ENCODE results near the gene PYGL.

Gene PYGL

GRCh38 chr14:50931559-50931958, 12.7 kb downstream of the PYGL start:
- Histone ChIP-seq H3K4me3 (ENCODE audit: low read depth, low read length) (no peak overlapping the region), H3K9me3 (no peaks in the 10 kb centered on the region), H3K36me3 (no peaks in the 10 kb centered on the region), H3K4me1 (peaks cover 11% of the 10 kb centered on the region), H3K27me3 (no peaks in the 10 kb centered on the region)
- DNase-seq, result no peak
- TF ChIP-seq, protein P1, sequence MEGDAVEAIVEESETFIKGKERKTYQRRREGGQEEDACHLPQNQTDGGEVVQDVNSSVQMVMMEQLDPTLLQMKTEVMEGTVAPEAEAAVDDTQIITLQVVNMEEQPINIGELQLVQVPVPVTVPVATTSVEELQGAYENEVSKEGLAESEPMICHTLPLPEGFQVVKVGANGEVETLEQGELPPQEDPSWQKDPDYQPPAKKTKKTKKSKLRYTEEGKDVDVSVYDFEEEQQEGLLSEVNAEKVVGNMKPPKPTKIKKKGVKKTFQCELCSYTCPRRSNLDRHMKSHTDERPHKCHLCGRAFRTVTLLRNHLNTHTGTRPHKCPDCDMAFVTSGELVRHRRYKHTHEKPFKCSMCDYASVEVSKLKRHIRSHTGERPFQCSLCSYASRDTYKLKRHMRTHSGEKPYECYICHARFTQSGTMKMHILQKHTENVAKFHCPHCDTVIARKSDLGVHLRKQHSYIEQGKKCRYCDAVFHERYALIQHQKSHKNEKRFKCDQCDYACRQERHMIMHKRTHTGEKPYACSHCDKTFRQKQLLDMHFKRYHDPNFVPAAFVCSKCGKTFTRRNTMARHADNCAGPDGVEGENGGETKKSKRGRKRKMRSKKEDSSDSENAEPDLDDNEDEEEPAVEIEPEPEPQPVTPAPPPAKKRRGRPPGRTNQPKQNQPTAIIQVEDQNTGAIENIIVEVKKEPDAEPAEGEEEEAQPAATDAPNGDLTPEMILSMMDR (IDR thresholded peaks at IDR 0.05; ENCODE audit: low read depth, low read length), result no peak

- H3K9me3 ChIP-seq, result no peaks in the 10 kb centered on the region
- peaks cover 11% of the 10 kb centered on the region for H3K4me1 ChIP-seq
- TF ChIP-seq, protein P1 (IDR thresholded peaks at IDR 0.05; ENCODE audit: low read depth, low read length), result no peak
- H3K36me3 ChIP-seq, result no peaks in the 10 kb centered on the region
- no peaks in the 10 kb centered on the region for H3K27me3 ChIP-seq
- H3K4me3 ChIP-seq (ENCODE audit: low read depth, low read length), result no peak overlapping the region
- no peak for DNase-seq
Observed at GRCh38 chr14:50929506-50929905, 14.8 kb downstream of the PYGL start.

- DNase-seq, result no peak
- TF ChIP-seq, protein P1 (IDR thresholded peaks at IDR 0.05; ENCODE audit: low read depth, low read length), result no peak
- H3K4me1 ChIP-seq, result peaks cover 11% of the 10 kb centered on the region
- H3K4me3 ChIP-seq (ENCODE audit: low read depth, low read length), result no peak overlapping the region
- H3K36me3 ChIP-seq, result no peaks in the 10 kb centered on the region
- no peaks in the 10 kb centered on the region for H3K27me3 ChIP-seq
- no peaks in the 10 kb centered on the region for H3K9me3 ChIP-seq
Observed at GRCh38 chr14:50928002-50928635, 16.2 kb downstream of the PYGL start.

DNA sequence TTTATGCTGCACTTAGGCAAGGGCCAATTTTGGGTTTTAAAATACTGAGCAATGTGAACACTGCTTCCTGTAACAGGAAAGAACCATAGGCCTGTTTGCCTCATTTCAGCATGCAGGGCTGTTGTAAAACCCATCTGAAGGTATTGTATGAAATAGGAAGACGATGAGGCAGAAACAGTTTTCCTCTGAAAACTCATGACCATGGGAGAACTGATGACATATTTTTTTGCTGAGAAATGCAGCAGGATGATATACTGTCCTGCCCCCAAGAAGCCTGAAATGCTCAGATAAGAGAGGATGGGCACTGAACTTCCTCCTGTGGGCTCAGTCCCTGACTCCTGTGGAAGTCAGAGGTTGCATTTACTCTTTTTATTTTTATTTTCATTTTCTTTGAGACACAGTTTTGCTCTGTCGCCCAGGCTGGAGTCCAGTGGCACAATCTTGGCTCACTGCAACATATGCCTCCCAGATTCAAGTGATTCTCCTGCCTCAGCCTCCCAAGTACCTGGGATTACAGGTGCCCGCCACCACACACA, 17.4 kb downstream of the PYGL start:
- Histone ChIP-seq H3K9me3 (no peaks in the 10 kb centered on the region), H3K4me1 (peaks cover under 1% of the 10 kb centered on the region; the same call in 1 of the 2 replicates), H3K4me3 (ENCODE audit: low read depth, low read length) (no peak overlapping the region), H3K36me3 (no peaks in the 10 kb centered on the region), H3K27me3 (no peaks in the 10 kb centered on the region)
- no peak for DNase-seq
- TF ChIP-seq, protein P1 (IDR thresholded peaks at IDR 0.05; ENCODE audit: low read depth, low read length), result no peak

DNA sequence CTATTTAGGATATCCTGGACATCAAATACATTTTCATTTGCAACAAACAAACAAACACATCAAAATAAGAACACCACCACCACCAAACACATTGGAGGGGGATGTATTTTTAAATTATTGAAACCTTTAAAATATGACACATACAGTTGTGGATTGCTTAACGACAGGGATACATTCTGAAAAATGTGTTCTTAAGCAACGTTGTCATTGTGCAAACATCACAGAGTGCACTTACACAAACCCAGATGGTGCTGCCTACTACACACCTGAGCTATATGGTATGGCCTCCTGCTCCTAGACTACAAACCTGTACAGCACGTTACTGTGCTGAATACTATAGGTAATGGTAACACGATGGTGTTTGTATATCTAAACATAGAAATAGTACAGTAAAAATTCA, 19.4 kb downstream of the PYGL start:
- DNase-seq, result no peak

GRCh38 chr14:50924236-50924635, 20.0 kb downstream of the PYGL start:
- H3K4me1 ChIP-seq, result no peaks in the 10 kb centered on the region; the same call in 1 of the 2 replicates
- H3K9me3 ChIP-seq, result no peaks in the 10 kb centered on the region
- TF ChIP-seq, protein P1 (IDR thresholded peaks at IDR 0.05; ENCODE audit: low read depth, low read length), result no peak
- no peak overlapping the region for H3K4me3 ChIP-seq (ENCODE audit: low read depth, low read length)
- no peaks in the 10 kb centered on the region for H3K27me3 ChIP-seq
- no peak for DNase-seq
- H3K36me3 ChIP-seq, result no peaks in the 10 kb centered on the region

More for the DNA sequence above, 19.4 kb downstream of the PYGL start:
- H3K27me3 ChIP-seq, result no peaks in the 10 kb centered on the region
- H3K4me1 ChIP-seq, result no peaks in the 10 kb centered on the region; the same call in 1 of the 2 replicates
- TF ChIP-seq, protein P1 (IDR thresholded peaks at IDR 0.05; ENCODE audit: low read depth, low read length), result no peak
- no peak overlapping the region for H3K4me3 ChIP-seq (ENCODE audit: low read depth, low read length)
- no peaks in the 10 kb centered on the region for H3K36me3 ChIP-seq
- H3K9me3 ChIP-seq, result no peaks in the 10 kb centered on the region
